HG03439 (cell line): ENCODE results near the gene GCC1.

Experiments
- ATAC-seq: cut with Tn5 transposase; IDR thresholded peaks from one replicate; pipeline ENCODE4 v1.9.1; 2021; ENCODE audit warnings: mild to moderate bottlenecking, moderate library complexity; ENCODE audit not compliant: unreplicated experiment

Gene GCC1

DNA sequence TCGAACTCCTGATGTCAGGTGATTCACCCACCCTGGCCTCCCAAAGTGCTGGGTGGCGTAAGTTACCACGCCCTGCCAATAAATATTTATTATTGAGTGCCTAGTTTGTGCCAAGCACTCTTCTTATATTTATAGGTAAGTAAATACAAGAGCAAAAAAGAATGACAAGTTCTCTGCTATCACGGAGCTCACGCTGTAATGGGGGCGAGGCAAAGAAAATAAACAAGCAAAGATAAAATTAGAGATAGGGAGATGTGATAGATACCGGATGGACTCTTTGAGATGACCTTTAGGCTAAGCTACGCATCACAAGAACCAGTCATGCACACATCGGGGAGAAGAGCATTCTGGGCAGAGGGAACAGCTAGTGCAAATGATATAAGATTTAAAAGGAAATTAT, 46.3 kb downstream of the GCC1 start:
- no peak for ATAC-seq

DNA sequence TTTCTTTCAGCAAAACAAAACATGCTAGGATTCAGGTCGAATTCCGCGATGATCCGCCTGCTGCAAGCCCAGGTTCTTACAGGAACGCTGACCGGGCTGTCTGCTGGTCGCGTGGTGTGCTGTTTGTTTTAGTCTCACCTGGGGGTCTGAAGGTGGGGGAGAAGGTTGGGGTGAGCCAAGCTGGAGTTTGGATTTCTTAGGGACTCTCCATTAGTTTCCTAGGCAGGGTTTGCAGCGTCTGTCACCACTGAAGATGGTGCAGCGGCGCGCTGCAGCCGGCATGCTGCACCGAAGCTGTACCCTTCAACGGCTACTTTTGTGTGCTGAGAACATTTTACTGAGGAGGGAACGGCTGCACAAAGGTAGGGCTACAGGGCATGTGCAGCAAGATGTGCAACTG, 48.7 kb downstream of the GCC1 start:
- ATAC-seq: no peak

DNA sequence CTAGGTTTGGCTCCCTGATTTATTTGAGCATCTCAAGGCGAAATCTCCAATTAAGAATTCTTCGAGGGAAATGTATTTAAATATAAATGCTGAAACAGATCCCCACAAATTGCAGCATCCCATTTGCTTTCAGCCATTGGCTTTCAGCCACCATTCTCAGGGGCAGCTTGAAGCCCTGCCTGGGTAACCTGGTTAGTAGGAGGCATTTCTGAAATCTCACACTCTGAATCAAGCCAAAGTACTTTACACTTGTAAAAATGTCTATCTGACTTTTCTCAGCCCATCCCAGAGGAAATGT, 49.1 kb downstream of the GCC1 start:
- no peak for ATAC-seq

- no peak for ATAC-seq
Measured at GRCh38 chr7:127535546-127536393, 49.6 kb downstream of the GCC1 start.

DNA sequence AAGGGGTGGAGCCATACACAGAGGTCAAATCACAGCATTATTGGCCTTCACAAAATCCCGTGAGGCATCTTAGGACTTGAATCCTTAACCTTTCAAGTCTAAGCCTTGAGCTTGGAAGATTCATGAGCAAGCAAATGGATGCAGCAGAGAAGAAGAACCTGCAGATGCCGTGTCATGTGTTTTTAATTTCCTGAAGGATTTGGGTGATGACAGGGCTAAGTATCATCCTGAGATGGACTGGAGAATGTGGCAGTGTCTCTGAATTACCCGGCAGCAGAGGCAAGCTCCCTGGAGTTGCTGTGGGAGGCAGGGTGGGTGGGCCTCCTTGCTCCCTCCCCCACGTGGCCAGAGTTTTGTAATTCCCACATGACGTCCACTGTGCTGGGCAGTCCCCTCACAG, 50.8 kb downstream of the GCC1 start:
- no peak for ATAC-seq

DNA sequence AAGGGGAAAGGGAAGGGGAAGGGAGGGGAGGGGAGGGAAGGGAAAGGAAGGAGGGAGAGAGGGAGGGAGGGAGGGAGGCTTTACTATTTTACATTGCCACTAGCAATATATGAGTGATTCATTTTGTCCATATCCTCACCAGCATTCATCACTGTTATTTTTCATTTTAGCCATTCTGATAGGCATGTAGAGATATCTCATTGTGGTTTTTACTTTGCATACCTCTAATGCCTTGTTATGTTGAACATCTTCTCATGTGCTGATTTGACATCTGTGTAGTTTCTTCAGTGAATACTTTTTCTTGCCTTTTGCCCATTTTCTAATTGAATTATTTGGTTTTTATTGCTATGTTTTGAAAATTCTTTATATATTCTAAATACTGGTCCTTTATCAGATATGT, 52.7 kb downstream of the GCC1 start:
- ATAC-seq: no peak

- ATAC-seq: no peak
Measured at GRCh38 chr7:127532151-127532550, 53.2 kb downstream of the GCC1 start.
